Testis (tissue), 3 donors: ENCODE measurements around the gene ARFIP2. TPM values are rescaled to one million over a fixed set of nuclear protein-coding genes. Genes with fewer than 3 reads are reported as not detected.
A peak's percentile ranks its signal among the peaks of the same experiment; 100 is the strongest.

Experiments used
- DNase-seq: peaks from one replicate; pipeline ENCODE4 v3.0.0-alpha.2; 2019
- H3K27ac ChIP-seq, 2 donors: fragments of 200-600 bp; sonication (generic); one replicate each; pipeline ENCODE4 v1.5.1; 2019
- H3K27me3 ChIP-seq: fragments of 200-600 bp; sonication (generic); one replicate; pipeline ENCODE4 v1.5.1; 2019
- H3K36me3 ChIP-seq: fragments of 200-600 bp; sonication (generic); one replicate; pipeline ENCODE4 v1.5.1; 2017; ENCODE audit warnings: low read depth; ENCODE audit errors: missing control alignments
- H3K4me1 ChIP-seq: fragments of 200-600 bp; sonication (generic); one replicate; pipeline ENCODE4 v1.5.1; 2019
- H3K4me3 ChIP-seq, 2 donors: fragments of 200-600 bp; sonication (generic); one replicate each; pipeline ENCODE4 v1.5.1; 2017 to 2019
- H3K9me3 ChIP-seq: fragments of 200-600 bp; sonication (generic); one replicate; pipeline ENCODE4 v1.5.1; 2017
- POLR2A ChIP-seq: fragments of 450-650 bp; IDR thresholded peaks from one replicate; pipeline ENCODE4 v1.6.1; 2017; ENCODE audit warnings: antibody characterized with exemption, mild to moderate bottlenecking, moderate library complexity
- WGBS, 2 donors: methylation state at CpG; one replicate each; pipeline ENCODE4 v1.1.5; 2018; 5-methylcytosine and 5-hydroxymethylcytosine counted together
- intact Hi-C: fragments of 100-400 bp; cut with DNase I; formaldehyde crosslinking; loops from one replicate; pipeline ENCODE4 v1.15.1; 2023; ENCODE audit warnings: low total_unique reads
- polyA plus RNA-seq: library from polyadenylated mRNA; stranded (reverse); fragments of 350-450 nt; fragmentation: Illumina TruSeq; extraction: RNeasy Lipid Tissue Mini Kit (QIAGEN cat#74804); gene quantifications from one replicate; pipeline ENCODE4 v1.2.3, GENCODE V29; 2014; ENCODE audit warnings: low read depth, low replicate concordance; ENCODE audit not compliant: insufficient read depth
- total RNA-seq, 2 donors: library from RNA; depleted of rRNA; stranded (reverse); fragments of >200 nt; gene quantifications; one replicate each; pipeline ENCODE4 v1.2.3, GENCODE V29; 2016
- TF ChIP-seq, protein P1 (sequence below), 3 experiments: fragments of 450-650 bp in 2 of 3; fragments of 200-600 bp in 1 of 3; sonication (generic) in 1 of 3; IDR thresholded peaks; one replicate each; pipeline ENCODE4 v1.5.1; 2016 to 2019; ENCODE audit warnings: antibody characterized with exemption in 3 of 3, mild to moderate bottlenecking in 2 of 3, moderate library complexity in 1 of 3

ARFIP2 gene
- total and polyA plus RNA-seq, 3 donors from 2014 or later, result 56.1 to 80.1 (median 70.2) TPM

DNA sequence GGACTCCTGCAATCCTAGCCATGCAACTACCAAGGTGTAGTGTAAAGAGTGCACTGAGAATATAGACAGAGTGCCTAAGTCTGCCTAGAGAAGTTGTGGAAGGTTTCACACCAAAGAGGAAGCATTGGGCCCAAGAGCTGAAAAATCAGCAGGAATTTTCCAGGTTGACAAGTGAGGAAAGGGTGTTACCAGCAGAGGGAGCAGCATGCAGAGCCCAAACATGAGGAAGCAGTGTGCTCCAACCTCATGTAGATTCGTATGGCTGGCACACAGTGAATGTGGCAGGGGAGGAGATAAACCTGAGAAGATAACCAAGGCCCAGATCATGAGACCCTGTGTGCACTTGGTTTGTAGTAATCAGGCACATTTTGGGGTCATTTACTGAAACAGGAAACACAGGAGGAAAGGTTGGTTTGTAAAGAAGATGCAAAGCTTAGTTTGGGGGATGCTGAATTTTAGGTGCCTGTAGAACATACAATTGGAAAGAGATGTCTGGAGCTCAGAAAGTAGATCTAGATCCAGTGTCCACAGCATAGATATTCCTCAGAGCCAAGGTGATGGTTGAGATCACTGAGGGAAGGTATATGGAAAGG is 42.1 kb downstream of the ARFIP2 start:
- 17 to 46% methylated on average over 1 of the region's 1 CpG for WGBS, 2 donors
- Histone ChIP-seq H3K9me3 (no peaks in the 10 kb centered on the region), H3K27ac (no peak overlapping the region), H3K36me3 (no peaks in the 10 kb centered on the region), H3K4me1 (no peaks in the 10 kb centered on the region), H3K4me3 (no peak overlapping the region), H3K27me3 (no peaks in the 10 kb centered on the region)
- TF ChIP-seq, protein P1, sequence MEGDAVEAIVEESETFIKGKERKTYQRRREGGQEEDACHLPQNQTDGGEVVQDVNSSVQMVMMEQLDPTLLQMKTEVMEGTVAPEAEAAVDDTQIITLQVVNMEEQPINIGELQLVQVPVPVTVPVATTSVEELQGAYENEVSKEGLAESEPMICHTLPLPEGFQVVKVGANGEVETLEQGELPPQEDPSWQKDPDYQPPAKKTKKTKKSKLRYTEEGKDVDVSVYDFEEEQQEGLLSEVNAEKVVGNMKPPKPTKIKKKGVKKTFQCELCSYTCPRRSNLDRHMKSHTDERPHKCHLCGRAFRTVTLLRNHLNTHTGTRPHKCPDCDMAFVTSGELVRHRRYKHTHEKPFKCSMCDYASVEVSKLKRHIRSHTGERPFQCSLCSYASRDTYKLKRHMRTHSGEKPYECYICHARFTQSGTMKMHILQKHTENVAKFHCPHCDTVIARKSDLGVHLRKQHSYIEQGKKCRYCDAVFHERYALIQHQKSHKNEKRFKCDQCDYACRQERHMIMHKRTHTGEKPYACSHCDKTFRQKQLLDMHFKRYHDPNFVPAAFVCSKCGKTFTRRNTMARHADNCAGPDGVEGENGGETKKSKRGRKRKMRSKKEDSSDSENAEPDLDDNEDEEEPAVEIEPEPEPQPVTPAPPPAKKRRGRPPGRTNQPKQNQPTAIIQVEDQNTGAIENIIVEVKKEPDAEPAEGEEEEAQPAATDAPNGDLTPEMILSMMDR (IDR thresholded peaks at IDR 0.05), result peak in 2 of 3 experiments; percentile 44 to 57
- TF ChIP-seq POLR2A, result no peak
- intact Hi-C loops, result no loop called here
- peak; percentile 57 for DNase-seq

DNA sequence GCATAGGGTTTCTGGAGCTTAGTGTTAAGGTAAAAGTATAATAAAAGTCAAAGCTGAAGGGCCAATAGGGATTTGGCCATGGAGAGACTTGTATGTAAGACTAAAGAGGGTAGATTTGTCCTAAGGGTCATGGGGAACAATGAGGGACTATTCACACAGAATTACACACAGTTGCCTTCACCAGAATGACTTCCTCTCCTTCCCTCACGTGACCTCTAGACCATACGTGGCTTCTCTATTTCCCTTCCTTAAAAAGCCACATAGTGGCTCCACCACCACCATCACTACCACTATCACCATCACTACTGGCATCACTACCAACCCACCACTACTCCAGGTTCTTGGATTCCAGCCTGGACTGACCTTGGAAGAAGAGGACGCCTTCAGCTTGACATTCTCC is 43.1 kb downstream of the ARFIP2 start:
- no peaks in the 10 kb centered on the region for H3K36me3 ChIP-seq
- 70 to 71% methylated on average over 3 of the region's 3 CpGs for WGBS, 2 donors
- intact Hi-C loops, result no loop called here
- no peaks in the 10 kb centered on the region for H3K4me1 ChIP-seq
- H3K4me3 ChIP-seq, result no peak overlapping the region
- TF ChIP-seq, protein P1 (IDR thresholded peaks at IDR 0.05), result no peak
- no peak for TF ChIP-seq POLR2A
- DNase-seq, result no peak
- no peak overlapping the region for H3K27ac ChIP-seq
- H3K9me3 ChIP-seq, result no peaks in the 10 kb centered on the region
- H3K27me3 ChIP-seq, result no peaks in the 10 kb centered on the region

DNA sequence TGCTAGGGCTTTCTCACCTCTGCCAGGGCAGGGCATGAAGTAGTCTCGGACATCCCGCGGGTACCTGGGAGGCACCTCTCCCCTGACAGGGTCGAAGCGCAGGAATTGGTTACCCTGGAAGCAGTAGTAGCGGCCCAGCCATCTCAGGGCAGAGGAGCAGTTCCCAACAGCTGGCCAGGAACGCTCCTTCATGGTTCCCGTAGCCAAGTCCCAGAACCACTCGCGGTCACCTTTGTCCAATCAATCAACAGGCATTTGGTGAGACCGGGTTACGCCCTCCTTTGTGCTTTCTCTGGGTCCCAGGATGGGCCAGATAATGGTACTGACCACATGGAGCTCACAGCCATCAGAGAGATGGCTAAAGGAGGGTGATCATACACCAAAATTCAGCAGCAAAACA is 43.7 kb downstream of the ARFIP2 start:
- no peaks in the 10 kb centered on the region for H3K36me3 ChIP-seq
- intact Hi-C loops, result no loop called here
- 88 to 96% methylated on average over 2 to 12 of the region's 12 CpGs for WGBS, 2 donors
- DNase-seq, result no peak
- H3K4me1 ChIP-seq, result no peaks in the 10 kb centered on the region
- TF ChIP-seq, protein P1 (IDR thresholded peaks at IDR 0.05), result no peak
- no peak for TF ChIP-seq POLR2A
- H3K4me3 ChIP-seq, result no peak overlapping the region
- H3K27ac ChIP-seq, result no peak overlapping the region
- no peaks in the 10 kb centered on the region for H3K27me3 ChIP-seq
- H3K9me3 ChIP-seq, result no peaks in the 10 kb centered on the region

DNA sequence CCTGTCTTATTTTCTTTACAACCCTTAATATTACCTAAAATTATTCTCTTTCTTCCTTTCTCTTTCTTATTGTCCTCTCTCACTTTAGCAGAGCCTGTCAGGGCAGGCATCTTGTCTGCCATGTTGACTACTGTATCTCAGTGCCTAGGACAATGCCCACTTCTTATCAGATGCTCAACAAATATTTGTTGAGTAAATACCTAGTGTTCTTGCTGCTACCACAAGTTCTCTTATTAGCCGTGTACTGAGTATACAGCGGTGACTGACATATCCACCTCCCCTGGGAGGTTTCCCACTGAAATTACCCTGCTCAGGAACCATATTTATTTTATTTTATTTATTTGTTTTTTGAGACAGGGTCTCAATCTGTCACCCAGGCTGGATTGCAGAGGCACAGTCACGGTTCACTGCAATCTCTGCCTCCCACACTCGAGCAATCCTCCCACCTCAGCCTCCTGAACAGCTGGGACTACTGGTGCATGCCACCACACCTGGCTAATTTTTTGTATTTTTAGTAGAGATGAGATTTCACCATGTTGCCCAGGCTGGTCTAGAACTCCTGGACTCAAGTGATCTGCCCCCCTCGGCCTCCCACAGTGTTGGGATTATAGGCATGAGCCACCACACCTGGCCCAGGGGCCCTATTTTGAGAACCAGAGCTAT is 47.0 kb downstream of the ARFIP2 start:
- no peak for DNase-seq
- no peaks in the 10 kb centered on the region for H3K9me3 ChIP-seq
- H3K27me3 ChIP-seq, result no peaks in the 10 kb centered on the region
- no peaks in the 10 kb centered on the region for H3K4me1 ChIP-seq
- H3K27ac ChIP-seq, result no peak overlapping the region
- TF ChIP-seq POLR2A, result no peak
- TF ChIP-seq, protein P1 (IDR thresholded peaks at IDR 0.05), result no peak
- H3K36me3 ChIP-seq, result no peaks in the 10 kb centered on the region
- intact Hi-C loops, result no loop called here
- no peak overlapping the region for H3K4me3 ChIP-seq
- WGBS, 2 donors, result 70 to 82% methylated on average over 5 of the region's 5 CpGs

DNA sequence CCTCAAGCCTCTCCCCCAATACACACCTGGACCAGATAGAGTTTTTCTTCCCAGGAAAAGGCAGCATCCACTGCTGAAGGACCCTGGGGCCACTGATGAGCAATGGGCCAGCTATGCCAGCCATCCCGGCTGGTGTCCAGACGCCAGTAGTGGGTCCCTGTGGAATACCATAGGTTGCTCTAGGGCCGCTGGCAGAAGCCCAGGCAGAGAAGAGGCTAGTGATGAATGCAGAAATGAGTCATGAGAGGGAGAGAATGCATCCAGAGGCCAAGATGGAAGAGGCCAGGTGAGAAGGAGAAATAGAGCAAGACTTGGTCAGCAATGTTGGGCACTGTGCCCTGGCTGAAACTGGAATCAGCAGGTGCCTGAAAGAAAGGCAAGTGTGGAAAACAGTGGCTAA is 49.3 kb downstream of the ARFIP2 start:
- Histone ChIP-seq H3K27ac (no peak overlapping the region), H3K4me1 (no peaks in the 10 kb centered on the region), H3K9me3 (no peaks in the 10 kb centered on the region), H3K36me3 (no peaks in the 10 kb centered on the region), H3K4me3 (no peak overlapping the region), H3K27me3 (no peaks in the 10 kb centered on the region)
- WGBS, 2 donors, result 96 to 100% methylated on average over 2 to 3 of the region's 3 CpGs
- no peak for DNase-seq
- intact Hi-C loops, result no loop called here
- TF ChIP-seq POLR2A, result no peak
- TF ChIP-seq, protein P1 (IDR thresholded peaks at IDR 0.05), result no peak
